Common myeloid progenitor, CD34-positive (primary cell): ENCODE measurements around the gene SGMS1.
"Not testable (repeated sequence)": the region's sequence is repeated elsewhere in the genome, so short reads cannot be mapped to it uniquely, and the experiment has no call there.

Experiments used
- CTCF ChIA-PET: fragments of 350-600 bp; sonication (Branson Sonifier 250); formaldehyde crosslinking; loops from one replicate; lab custom pipeline; 2021; ENCODE audit warnings: antibody characterized with exemption; lab: Charles Lee
- POLR2A ChIA-PET: fragments of 350-600 bp; sonication (Branson Sonifier 250); formaldehyde crosslinking; loops from one replicate; lab custom pipeline; 2021; ENCODE audit warnings: antibody characterized with exemption; lab: Charles Lee
- DNase-seq, 3 donors: peaks; one replicate each; pipeline versions ENCODE4 v3.0.0 to v3.0.0-alpha.2; 2013
- H3K27ac ChIP-seq, 2 experiments: 1 replicate in 1 of 2; 2 replicates in 1 of 2; pipeline ENCODE4 v1.7.0; 2013; ENCODE audit warnings: inconsistent platforms in 2 of 2, low read length in 2 of 2, mild to moderate bottlenecking in 2 of 2, low read depth in 1 of 2, moderate library complexity in 1 of 2; ENCODE audit not compliant: severe bottlenecking in 2 of 2, insufficient read depth in 1 of 2, poor library complexity in 1 of 2
- H3K27me3 ChIP-seq, 5 experiments: replicated peaks in 2 of 5; 1 replicate in 3 of 5; 2 replicates in 2 of 5; pipeline versions ENCODE4 v1.6.1 to v1.7.0; 2013; ENCODE audit warnings: low read length in 4 of 5, mild to moderate bottlenecking in 2 of 5, moderate library complexity in 2 of 5, inconsistent platforms in 1 of 5; ENCODE audit not compliant: insufficient read depth in 5 of 5, control insufficient read depth in 4 of 5
- H3K36me3 ChIP-seq, 4 experiments: 1 replicate in 2 of 4; 2 replicates in 2 of 4; pipeline versions ENCODE4 v1.6.1 to v1.7.0; 2013; ENCODE audit warnings: low read length in 3 of 4, control low read depth in 1 of 4, mild to moderate bottlenecking in 1 of 4; ENCODE audit not compliant: control insufficient read depth in 4 of 4, insufficient read depth in 4 of 4
- H3K4me1 ChIP-seq, 4 experiments: 1 replicate in 3 of 4; 2 replicates in 1 of 4; pipeline versions ENCODE4 v1.6.1 to v1.7.1; 2013; ENCODE audit warnings: low read length in 3 of 4, mild to moderate bottlenecking in 3 of 4, control low read depth in 1 of 4, inconsistent platforms in 1 of 4, moderate library complexity in 1 of 4; ENCODE audit not compliant: control insufficient read depth in 4 of 4, insufficient read depth in 4 of 4; ENCODE audit errors: control extremely low read depth in 1 of 4
- H3K4me3 ChIP-seq, 7 experiments: 1 replicate in 4 of 7; 2 replicates in 3 of 7; pipeline versions ENCODE4 v1.5.1 to v1.7.0; 2013; ENCODE audit warnings: mild to moderate bottlenecking in 7 of 7, low read length in 6 of 7, moderate library complexity in 6 of 7, inconsistent platforms in 2 of 7, low read depth in 2 of 7, control low read depth in 1 of 7; ENCODE audit not compliant: insufficient read depth in 4 of 7, control insufficient read depth in 1 of 7; ENCODE audit errors: extremely low read depth in 1 of 7
- H3K9me3 ChIP-seq, 5 experiments: 1 replicate in 4 of 5; 2 replicates in 1 of 5; pipeline versions ENCODE4 v1.6.1 to v1.7.1; 2013; ENCODE audit warnings: low read length in 4 of 5, mild to moderate bottlenecking in 2 of 5, inconsistent platforms in 1 of 5, low read depth in 1 of 5, moderate library complexity in 1 of 5; ENCODE audit not compliant: control insufficient read depth in 4 of 5, insufficient read depth in 2 of 5; ENCODE audit errors: control extremely low read depth in 1 of 5
- WGBS: methylation state at CpG from one replicate; pipeline ENCODE4 v1.1.5; 2013; ENCODE audit not compliant: insufficient coverage; 5-methylcytosine and 5-hydroxymethylcytosine counted together

SGMS1 gene

GRCh38 chr10:50497758-50498157 lies 126.0 kb downstream of the SGMS1 start:
- POLR2A ChIA-PET = no interaction called here
- CTCF ChIA-PET = no interaction called here
- Histone ChIP-seq H3K4me1 (peaks cover 0 to 8% (median 2%) of the 10 kb centered on the region in 4 experiments), H3K36me3 (no peaks in the 10 kb centered on the region), H3K27me3 (no peaks in the 10 kb centered on the region), H3K4me3 (no peak overlapping the region), H3K27ac (no peak overlapping the region), H3K9me3 (no peaks in the 10 kb centered on the region)
- DNase-seq = peak in 2 of 3 donors; percentile 8 to 11

GRCh38 chr10:50496228-50496627 lies 127.5 kb downstream of the SGMS1 start:
- no peak for DNase-seq
- Histone ChIP-seq H3K4me3 (no peak overlapping the region), H3K9me3 (peaks cover 0 to 3% (median 0%) of the 10 kb centered on the region in 5 experiments), H3K36me3 (no peaks in the 10 kb centered on the region), H3K27me3 (no peaks in the 10 kb centered on the region), H3K27ac (no peak overlapping the region), H3K4me1 (no peaks in the 10 kb centered on the region)
- POLR2A ChIA-PET = interaction anchor here (0.6 kb wide), 1 partner anchor 92 kb away, joined by 4 read pairs; no protein-coding TSS in a partner anchor
- WGBS = 100% methylated on average over 1 of the region's 2 CpGs
- CTCF ChIA-PET = no interaction called here

GRCh38 chr10:50490241-50490640 lies 133.5 kb downstream of the SGMS1 start:
- no peaks in the 10 kb centered on the region for H3K36me3 ChIP-seq
- no peak for DNase-seq
- ChIA-PET POLR2A (no interaction called here), CTCF (no interaction called here)
- H3K27me3 ChIP-seq = no peaks in the 10 kb centered on the region
- H3K9me3 ChIP-seq = peaks cover 0 to 3% (median 2%) of the 10 kb centered on the region in 5 experiments
- H3K4me3 ChIP-seq = no peak overlapping the region
- no peak overlapping the region for H3K27ac ChIP-seq
- 96% methylated on average over 5 of the region's 5 CpGs for whole genome bisulfite sequencing
- no peaks in the 10 kb centered on the region for H3K4me1 ChIP-seq

GRCh38 chr10:50484550-50484949 lies 139.2 kb downstream of the SGMS1 start:
- WGBS = 100% methylated on average over 1 of the region's 1 CpG
- POLR2A ChIA-PET, H3K4me3 ChIP-seq, H3K4me1 ChIP-seq, DNase-seq, H3K27ac ChIP-seq, H3K27me3 ChIP-seq, H3K36me3 ChIP-seq: not testable (repeated sequence)
- CTCF ChIA-PET = interaction anchor here (1.2 kb wide), 1 partner anchor 30 kb away, joined by 4 read pairs; no protein-coding TSS in a partner anchor
- H3K9me3 ChIP-seq = peaks cover 0 to 12% (median 6%) of the 10 kb centered on the region in 5 experiments

- Histone ChIP-seq H3K27me3 (no peaks in the 10 kb centered on the region), H3K4me1 (no peaks in the 10 kb centered on the region), H3K36me3 (peaks cover 0 to 18% (median 0%) of the 10 kb centered on the region in 4 experiments), H3K27ac (no peak overlapping the region), H3K4me3 (no peak overlapping the region), H3K9me3 (peaks cover 6 to 22% (median 11%) of the 10 kb centered on the region in 5 experiments)
- DNase-seq = no peak
- 95% methylated on average over 7 of the region's 9 CpGs for WGBS
- ChIA-PET CTCF (interaction anchor here (0.6 kb wide), 1 partner anchor 114 kb away, joined by 3 read pairs; no protein-coding TSS in a partner anchor), POLR2A (no interaction called here)
These were observed 143.4 kb downstream of the SGMS1 start for GRCh38 chr10:50480054-50481007.

GRCh38 chr10:50477287-50478203 lies 146.2 kb downstream of the SGMS1 start:
- no peak overlapping the region for H3K4me3 ChIP-seq
- DNase-seq = no peak
- WGBS = 100% methylated on average over 3 of the region's 4 CpGs
- H3K4me1 ChIP-seq = no peaks in the 10 kb centered on the region
- peaks cover 0 to 18% (median 2%) of the 10 kb centered on the region in 4 experiments for H3K36me3 ChIP-seq
- H3K27me3 ChIP-seq = no peaks in the 10 kb centered on the region
- H3K27ac ChIP-seq = no peak overlapping the region
- CTCF ChIA-PET = no interaction called here
- POLR2A ChIA-PET = no interaction called here
- H3K9me3 ChIP-seq = peaks cover 3 to 16% (median 7%) of the 10 kb centered on the region in 5 experiments
